Inflammatory macrophage treated with lipopolysaccharide for 4 hours (primary cell): ENCODE measurements around the gene TXNRD1.
"Not testable (repeated sequence)": the region's sequence is repeated elsewhere in the genome, so short reads cannot be mapped to it uniquely, and the experiment has no call there.

Experiments used
- DNase-seq: peaks from one replicate; pipeline ENCODE4 v3.0.0-alpha.2; 2020

TXNRD1 gene

GRCh38 chr12:104331376-104331775 is 115.8 kb downstream of the TXNRD1 start:
- no peak for DNase-seq

DNA sequence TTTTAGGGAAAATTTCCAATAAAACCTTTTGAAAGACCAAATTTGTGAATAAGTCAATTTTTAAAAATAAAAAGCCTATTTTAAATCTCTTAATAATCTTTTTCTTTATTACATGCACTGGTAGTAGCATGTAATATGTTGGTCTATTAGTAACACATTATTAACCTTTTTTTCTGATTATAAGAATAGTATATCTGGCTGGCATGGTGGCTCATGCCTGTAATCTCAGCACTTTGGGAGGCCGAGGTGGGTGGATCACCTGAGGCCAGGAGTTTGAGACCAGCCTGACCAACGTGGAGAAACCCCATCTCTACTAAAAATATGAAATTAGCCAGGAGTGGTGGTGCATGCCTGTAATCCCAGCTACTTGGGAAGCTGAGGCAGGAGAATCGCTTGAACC is 116.7 kb downstream of the TXNRD1 start:
- not testable (repeated sequence) for DNase-seq

DNA sequence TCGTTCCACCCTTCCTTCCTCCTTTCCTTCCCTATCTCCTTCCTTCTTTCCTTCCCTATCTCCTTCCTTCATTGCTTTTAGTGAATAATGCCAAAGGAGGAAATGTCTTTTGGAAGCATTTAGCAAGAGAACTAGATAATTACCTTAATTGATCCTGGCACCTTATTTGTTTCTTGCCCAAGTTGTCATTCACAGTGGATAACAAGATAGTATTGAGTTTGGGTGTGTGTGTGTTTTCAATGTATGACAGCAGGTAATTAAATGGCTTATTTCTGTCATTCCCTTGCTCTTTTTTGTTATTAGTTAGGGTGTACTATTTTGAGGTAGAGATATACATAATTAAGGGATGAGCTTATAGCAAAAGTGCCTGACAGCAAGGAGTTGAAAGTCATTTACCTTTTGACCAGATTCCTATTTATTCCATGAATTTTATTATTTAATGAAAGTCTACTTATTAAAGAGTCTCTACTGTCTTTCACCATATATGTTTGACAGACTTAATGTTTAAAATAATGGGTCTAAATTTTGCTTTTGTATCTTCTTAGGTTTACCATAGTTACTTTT is 118.2 kb downstream of the TXNRD1 start:
- no peak for DNase-seq

DNA sequence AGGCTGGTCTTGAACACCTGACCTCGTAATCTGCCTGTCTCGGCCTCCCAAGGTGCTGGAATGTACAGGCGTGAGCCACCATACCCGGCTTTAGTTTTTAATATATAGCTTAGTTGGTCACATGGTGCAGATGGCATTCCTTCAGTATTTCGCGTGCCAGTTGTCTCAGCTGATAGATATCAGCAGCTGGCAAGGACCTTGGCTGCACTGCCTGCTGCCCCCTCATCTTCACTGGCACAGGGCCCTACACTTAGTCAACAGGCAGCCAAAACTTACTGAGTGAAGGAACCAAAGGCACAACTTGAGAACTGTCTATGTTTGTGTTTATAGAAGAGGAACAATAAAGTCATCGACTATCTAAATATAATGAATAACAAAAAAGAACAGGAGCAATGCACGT is 119.0 kb downstream of the TXNRD1 start:
- DNase-seq = no peak

DNA sequence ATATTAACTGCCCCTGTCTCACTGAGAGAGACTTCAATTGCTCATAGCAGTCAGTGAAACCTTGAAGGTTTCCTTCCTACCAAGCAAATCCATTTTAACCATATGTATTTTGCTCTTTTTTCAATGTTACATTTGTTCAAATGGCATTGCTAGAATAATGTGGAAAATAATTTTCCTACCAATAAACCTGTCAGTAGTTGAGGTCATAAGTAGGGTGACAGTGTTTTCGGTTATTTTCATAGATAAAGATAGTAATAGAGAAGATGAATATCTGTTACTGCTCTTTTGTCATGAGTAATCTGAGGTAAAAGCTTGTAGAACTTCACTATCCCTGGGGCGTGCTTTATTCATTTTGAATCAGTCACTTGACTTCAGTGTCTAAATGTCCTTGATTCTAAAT is 120.5 kb downstream of the TXNRD1 start:
- no peak for DNase-seq

- no peak for DNase-seq
Observed at GRCh38 chr12:104337030-104337558, 121.5 kb downstream of the TXNRD1 start.

- no peak for DNase-seq
Observed at GRCh38 chr12:104339663-104340062, 124.1 kb downstream of the TXNRD1 start.

- DNase-seq = no peak
Observed at GRCh38 chr12:104340177-104340576, 124.6 kb downstream of the TXNRD1 start.

- no peak for DNase-seq
Observed at GRCh38 chr12:104340925-104341611, 125.5 kb downstream of the TXNRD1 start.

- no peak for DNase-seq
Observed at GRCh38 chr12:104342147-104342546, 126.6 kb downstream of the TXNRD1 start.

GRCh38 chr12:104342635-104343249 is 127.2 kb downstream of the TXNRD1 start:
- DNase-seq = no peak

DNA sequence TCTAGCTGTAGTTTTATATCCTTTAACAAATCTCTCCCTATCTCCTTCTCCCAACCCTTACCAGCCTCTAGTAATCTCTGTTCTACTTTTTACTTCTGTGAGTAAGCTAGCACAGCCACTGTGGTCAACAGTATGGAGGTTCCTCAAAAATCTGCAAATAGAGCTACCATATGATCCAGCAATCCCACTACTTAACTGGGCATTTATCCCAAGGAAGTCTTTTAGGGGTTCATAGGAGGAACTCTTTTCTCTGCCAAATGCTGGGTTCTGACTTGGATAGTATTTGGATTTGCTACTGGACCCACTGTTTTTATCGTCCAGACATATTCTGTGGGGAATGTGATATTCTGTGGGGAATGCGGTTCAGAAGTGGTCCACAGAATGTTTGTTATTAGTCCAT is 129.1 kb downstream of the TXNRD1 start:
- no peak for DNase-seq

GRCh38 chr12:104345234-104346066 is 129.9 kb downstream of the TXNRD1 start:
- no peak for DNase-seq

DNA sequence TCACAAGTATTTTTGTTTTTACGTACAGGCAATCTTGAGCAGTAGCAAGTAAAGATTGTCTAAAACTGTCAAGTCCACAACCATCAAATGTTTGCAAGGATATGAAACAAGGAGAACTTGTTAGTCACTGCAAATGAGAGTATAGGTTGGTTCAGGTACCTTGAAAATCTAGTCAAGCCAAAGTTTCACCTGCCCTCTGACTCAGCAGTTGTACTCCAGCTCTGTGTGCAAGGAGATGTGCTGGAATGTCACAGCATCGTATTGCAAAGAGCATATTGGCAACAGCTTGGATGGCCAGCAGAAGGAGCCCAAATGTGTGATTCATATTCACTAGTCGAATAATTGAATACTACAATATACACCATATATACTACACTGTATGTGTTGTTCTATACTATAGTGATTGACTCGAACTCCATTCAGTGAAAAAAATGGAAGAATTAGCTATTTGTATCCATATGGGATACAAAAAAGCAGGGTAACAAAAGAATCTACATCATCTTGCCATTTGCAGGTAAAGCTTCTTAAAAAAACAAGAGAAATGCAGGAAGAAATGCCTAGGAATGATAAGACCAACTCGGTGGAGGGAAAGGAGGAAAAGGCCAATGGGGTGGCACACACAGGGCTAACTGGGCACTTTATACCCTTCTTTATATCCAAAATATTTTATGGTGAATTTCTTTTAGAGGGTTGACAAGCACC is 131.9 kb downstream of the TXNRD1 start:
- no peak for DNase-seq

GRCh38 chr12:104348283-104348993 is 132.9 kb downstream of the TXNRD1 start:
- DNase-seq = no peak

GRCh38 chr12:104348994-104349494 is 133.5 kb downstream of the TXNRD1 start:
- DNase-seq = no peak

DNA sequence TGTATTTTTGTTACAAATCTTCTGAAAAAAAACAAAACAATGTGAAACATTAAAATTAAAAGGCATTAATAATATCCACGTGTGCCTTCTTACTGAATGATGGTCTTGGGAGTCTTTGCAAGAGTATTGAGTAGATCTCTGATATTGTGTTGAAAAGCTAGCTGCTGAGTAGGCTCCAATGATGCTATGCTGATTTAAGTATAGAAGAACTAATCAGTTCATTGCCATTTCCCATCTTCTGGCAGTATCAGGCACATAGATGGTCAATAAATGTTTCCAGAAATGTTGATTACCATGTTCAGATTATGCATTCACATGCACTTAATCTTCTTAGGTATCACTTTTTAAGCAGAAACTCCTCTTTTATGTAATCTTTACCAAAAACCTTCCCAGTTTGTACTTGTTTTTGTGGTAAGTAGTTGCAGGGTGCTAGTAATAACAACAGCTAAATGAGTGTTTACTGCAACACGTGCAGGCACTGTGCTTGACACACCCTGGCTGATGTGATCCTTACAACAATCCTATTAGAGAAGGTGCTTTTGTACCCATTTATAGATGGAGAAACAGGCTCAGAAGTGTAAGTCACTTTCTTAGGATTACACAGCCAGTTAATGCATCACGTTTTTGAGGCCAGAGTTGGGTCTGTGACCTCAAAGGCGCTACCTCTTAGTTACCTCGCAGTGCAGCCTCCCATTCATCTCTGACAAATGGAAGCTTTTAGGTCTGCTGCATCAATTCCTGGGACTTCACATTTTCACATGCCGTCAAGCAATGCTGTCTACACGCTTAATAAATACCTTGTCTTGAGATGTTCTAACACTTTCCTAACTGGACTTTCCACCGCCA is 134.9 kb downstream of the TXNRD1 start:
- DNase-seq = no peak

DNA sequence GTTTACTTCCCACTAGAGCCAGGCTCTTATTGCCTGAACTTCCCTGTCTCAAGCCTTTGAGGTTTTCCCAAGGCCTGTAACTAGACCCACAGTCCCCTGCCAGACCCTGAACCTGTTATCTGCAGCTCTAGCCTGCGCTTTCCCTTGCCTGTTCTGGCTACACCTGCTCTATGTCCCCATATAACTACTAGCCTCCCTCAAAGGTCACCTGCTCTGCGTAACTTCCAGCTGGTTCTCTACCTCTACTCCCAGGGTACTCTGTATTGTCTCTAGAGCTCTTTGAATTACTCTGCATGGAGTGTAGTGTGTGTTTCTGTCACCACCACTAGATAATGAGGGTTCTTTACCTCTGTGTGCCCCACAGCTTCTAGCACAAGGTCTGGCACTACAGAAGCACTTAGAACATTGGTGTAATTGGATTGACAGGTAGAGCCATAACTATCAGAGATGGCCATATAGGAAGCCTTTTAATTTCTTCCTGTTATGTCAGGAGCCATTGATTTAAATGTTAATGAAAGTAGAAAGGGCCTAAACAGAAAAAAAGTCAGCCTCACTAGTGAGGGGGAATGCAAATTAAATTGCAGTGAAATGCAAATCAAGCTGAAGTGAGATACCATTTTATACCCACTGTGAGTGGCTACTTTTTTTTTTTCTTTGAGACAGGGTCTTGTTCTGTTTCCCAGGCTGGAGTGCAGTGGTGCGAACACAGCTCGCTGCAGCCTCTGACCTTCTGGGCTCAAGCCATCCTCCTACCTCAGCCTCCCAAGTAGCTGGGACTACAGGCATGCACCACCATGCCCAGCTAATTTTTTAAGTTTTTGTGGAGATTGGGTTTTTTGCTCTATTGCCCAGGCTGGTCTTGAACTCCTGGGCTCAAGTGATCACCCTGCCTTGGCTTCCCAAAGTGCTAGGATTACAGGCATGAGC is 135.7 kb downstream of the TXNRD1 start:
- DNase-seq = no peak

- no peak for DNase-seq
Observed at GRCh38 chr12:104352106-104352713, 136.6 kb downstream of the TXNRD1 start.
